ENCODE measurements around the gene GPR146.
A peak's percentile ranks its signal among the peaks of the same experiment; 100 is the strongest.
"Not testable (repeated sequence)": the region's sequence is repeated elsewhere in the genome, so short reads cannot be mapped to it uniquely, and the experiment has no call there.

The GPR146 gene

DNA sequence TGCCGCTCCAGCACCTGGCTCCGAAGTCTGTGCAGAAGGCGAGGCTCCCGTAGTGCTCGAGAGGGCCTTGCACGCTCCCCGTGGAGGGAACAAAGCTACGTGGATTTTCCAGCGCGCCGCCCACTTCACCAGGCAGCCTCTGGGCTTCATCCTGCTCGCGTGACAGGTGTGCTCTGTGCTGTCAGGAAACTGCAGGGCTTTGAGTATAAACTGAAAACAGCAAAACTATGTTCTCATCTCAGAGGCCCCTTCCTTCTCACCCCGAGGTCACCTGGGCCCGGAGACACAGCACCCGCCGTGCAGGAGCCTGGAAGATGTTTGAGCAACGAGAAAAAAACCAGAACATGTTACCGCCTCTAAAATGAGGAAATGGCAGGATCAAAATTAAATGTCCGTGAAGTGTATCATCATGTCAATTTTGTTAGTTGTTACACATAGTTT, 17.6 kb upstream of the GPR146 start:
- DNase-seq: no peak

- no peak for DNase-seq
These were observed 16.9 kb upstream of the GPR146 start for GRCh38 chr7:1027242-1028043.

DNA sequence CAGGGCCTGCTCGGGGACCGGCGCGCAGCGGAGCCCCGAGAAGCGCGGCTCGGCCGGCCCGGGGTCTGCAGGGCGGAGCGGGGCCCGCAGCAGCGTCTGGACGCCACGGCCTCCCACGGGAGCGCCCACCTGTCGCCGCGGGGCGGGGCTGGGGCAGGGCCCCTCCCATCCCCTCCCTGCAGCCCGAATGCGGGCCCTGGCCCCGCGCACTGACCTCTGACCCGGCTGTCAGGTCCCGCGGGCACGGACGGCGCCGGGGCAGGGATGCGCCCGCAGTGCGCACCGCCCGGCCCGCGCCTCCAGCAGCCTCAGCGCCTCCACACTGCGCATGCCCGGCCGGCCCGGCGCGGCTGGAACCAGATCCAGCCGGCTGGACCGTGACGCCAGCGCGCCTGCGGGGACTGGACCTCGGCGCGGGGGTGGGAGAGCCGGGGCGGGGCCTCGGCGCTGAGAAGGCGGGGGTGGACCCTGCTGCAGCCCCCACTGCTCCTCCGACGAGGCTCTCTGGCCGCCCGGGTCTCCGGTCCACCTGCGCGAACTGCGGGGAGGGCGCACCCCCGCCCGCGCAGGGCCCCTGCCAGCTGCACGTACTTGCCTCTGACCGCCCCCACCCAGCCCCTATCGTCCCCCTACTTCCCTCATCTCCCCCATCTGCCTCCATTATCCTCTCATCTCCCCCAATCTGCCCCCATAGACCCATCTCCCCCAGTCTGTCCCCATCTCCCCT, 16.1 kb upstream of the GPR146 start:
- DNase-seq: peak; percentile 89

DNA sequence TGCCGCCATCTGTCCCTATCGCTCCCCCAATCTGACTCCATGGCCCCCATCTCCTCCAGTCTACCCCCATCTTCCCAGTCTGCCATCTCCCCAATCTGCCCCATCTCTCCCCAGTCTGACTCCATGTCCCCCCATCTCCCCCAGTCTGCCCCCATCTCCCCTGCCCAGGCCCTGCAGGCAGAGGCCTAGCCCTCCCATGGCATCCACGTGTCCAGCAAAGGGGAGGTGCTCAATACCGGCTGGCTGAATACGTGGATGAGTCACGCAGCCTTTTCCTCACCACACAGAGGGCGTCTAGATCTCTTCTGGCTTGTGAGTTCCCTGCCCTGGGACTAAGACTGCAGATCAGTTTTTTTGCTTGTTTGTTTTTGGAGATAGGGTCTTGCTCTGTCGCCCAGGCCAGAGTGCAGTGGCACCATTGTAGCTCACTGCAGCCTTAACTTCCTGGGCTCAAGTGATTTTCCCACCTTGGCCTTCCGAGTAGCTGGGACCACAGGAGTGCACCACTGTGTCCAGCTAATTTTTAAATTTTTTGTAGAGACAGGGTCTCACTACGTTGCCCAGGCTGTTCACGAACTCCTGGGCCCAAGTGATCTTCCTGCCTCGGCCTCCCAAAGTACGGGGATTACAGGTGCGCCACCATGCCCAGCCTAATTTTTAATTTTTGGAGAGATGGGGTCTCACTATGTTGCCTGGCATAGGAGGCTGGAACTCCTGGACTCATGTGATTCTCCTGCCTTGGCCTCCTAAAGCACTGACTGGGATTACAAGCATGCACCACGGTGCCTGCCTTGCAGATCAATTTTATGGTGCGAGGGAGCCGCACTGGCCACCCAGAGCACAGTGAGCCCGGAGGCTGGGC, 15.3 kb upstream of the GPR146 start:
- DNase-seq: peak; percentile 83

DNA sequence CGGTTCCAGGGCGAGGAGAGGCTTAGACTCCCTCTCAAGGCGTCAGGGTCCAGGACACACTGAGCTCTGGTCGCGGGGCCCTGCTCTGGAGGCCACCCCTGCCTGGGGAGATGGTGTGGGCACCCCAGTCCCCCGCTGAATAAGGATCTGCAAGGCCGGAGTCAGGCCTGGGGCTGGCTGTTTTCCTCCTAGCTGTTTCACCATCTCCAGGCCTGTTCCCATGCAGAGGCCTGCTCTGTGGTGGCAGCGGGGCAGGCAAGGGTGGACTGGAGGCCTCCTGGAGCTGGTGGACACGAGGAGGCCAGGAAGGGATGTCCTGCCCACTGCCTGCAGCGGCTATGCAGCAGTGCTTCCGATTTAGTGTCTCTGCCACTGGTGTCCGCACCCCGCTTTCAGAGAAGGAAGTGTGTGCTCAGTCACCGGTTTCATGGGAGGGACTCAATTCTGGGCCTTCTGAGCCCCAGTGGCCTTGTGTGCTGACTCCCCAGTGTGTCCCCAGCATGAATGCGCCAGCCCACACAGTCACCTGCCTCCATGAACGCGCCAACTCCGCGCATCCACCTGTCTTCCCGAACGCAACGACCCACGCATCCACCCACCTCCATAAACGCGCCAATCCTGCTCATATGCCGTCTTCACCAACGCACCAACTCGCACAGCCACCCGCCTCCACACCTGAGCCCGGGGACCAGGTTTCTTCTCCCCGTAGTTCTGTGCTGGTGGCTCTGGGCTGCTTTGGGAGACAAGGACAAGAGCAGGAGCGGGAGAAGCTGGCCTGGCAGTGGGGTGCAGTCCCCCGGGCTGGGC, 14.5 kb upstream of the GPR146 start:
- DNase-seq: no peak

GRCh38 chr7:1030444-1031070, 13.8 kb upstream of the GPR146 start:
- DNase-seq: no peak

GRCh38 chr7:1031716-1032455, 12.5 kb upstream of the GPR146 start:
- no peak for DNase-seq

DNA sequence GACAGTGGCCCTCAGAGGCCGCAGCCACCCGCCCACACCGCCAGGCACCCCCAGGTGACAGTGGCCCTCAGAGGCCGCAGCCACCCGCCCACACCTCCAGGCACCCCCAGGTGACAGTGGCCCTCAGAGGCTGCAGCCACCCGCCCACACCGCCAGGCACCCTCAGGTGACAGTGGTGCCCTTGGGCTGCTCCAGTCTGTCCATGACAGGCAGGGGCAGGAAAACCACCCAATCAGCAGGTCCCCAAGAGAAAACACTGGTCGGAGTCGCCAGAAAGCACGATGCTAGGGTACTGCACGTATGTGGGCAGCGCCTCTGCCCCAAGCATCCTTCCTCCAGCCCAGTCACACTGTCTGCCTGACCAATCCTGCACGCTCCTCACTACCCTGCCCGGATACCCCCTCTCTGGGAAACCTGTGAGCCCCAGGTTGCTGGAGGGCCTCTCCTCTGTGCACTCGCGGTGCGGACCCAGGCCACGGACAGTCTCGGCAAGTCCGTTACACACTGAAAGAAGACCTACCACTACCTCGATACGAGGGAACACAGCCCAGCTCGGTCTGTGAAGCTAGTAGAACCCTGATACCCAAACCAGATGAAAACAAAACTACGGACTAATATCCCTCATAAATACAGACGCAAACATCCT, 11.7 kb upstream of the GPR146 start:
- DNase-seq: no peak

GRCh38 chr7:1033546-1034145, 10.7 kb upstream of the GPR146 start:
- DNase-seq: no peak

- DNase-seq: not testable (repeated sequence)
These were observed 9.6 kb upstream of the GPR146 start for GRCh38 chr7:1034769-1035168.

DNA sequence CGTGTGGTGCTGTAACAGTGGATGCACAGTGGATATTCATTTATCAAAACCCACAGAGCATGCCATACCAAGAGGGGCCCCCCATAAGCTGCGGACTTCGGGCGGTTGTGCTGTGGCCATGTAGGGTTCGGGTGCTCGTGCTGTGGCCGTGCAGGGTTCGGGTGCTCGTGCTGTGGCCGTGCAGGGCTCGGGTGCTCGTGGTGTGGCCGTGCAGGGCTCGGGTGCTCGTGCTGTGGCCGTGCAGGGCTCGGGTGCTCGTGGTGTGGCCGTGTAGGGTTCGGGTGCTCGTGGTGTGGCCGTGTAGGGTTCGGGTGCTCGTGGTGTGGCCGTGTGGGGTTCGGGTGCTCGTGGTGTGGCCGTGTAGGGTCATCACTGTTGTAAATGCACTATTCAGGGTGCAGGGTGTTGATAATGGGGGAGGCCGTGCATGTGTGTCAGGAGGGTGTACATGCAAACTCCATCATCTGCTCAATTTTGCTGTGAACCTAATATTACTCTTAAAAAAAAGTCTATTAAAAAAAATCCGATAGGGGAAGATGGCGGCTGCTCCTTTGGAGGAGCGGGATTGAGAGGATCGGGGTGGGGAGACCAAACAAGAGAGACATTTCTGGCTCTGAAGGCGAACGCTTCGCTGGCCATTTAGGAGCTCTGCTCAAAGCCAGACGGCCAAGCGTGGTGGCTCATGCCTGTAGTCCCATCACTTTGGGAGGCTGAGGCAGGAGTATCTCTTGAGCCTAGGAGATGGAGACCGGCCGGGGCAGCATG, 8.0 kb upstream of the GPR146 start:
- DNase-seq: not testable (repeated sequence)

- not testable (repeated sequence) for DNase-seq
These were observed 4.1 kb upstream of the GPR146 start for GRCh38 chr7:1040233-1040632.

GRCh38 chr7:1040790-1041189, 3.6 kb upstream of the GPR146 start:
- no peak for DNase-seq

DNA sequence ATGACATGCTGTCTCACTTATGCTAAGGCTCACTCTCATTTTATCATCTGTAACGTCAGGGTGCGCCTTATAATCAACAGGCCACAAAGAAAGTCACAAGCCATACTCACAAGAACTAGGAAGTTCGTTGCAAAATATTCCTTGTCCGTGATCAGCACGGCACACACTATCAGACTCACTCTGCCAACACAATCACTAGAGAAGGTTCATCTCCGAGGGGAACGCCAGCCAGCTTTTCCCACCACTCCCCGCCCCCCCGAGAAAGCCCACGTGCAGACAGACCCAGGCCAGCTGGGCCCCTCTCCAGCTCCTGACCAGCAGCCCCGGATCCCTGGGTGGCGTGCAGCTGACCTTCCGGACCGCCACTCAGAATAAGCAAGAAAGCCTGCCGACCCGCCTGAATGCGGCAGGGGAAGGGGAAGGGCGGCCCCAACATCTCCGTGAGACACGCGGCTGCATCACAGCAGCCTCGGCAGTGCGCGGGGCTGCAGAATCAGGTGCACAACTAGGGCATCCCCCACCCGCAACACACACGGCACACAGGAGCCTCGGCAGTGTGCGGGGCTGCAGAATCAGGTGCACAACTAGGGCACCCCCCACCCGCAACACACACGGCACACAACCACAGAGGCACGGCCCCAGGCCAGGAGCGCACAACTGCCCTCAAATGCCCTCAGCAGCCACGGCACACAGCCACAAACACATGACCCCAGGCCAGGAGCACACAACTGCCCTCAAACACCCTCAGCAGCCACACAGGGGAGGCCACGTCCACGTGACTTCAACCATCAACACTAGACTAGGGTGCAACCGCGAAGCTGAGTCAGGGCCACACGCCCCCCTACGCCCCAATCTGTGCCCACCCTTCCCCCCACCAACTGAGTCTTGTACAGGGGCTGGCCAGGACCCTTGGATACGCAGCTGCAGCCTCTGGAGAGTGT, 2.5 kb upstream of the GPR146 start:
- DNase-seq: no peak

DNA sequence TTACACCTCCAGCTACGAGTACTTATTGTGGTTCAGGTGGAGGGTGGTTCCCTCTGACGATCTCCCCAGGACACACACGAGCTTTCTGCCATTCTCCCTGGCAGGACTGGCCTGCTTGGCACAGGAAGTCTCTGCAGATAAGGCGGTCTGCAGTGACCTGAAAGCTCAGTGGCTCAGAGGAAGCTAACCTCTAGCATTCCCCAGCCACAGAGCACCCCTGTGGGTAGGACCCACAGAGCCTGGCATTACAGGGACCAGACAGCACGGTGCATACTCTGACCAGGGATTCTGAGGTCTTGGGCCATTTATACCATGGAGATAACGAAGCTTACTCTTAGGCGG, 1.9 kb upstream of the GPR146 start:
- no peak for DNase-seq

GRCh38 chr7:1043552-1044188, 676 bp upstream of the GPR146 start:
- DNase-seq: no peak
